ENCODE measurements around the gene RYR2.

DNA sequence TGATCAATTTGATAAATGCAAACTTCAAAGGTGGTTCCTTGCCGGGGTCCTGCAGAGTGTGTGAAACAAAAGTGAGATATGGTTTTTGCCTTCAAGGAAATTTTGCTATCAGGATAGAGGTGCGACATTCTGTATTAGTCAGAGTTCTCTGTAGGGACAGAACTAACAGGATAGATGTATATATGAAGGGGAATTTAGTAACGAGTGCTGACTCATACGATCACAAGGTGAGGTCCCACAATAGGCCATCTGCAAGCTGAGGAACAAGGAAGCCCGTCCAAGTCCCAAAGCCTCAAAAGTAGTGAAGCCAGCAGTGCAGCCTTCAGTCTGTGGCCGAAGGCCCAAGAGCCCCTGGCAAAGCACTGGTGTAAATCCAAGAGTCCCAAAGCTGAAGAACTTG, 157.0 kb downstream of the RYR2 start:
- TF ChIP-seq, protein P1, sequence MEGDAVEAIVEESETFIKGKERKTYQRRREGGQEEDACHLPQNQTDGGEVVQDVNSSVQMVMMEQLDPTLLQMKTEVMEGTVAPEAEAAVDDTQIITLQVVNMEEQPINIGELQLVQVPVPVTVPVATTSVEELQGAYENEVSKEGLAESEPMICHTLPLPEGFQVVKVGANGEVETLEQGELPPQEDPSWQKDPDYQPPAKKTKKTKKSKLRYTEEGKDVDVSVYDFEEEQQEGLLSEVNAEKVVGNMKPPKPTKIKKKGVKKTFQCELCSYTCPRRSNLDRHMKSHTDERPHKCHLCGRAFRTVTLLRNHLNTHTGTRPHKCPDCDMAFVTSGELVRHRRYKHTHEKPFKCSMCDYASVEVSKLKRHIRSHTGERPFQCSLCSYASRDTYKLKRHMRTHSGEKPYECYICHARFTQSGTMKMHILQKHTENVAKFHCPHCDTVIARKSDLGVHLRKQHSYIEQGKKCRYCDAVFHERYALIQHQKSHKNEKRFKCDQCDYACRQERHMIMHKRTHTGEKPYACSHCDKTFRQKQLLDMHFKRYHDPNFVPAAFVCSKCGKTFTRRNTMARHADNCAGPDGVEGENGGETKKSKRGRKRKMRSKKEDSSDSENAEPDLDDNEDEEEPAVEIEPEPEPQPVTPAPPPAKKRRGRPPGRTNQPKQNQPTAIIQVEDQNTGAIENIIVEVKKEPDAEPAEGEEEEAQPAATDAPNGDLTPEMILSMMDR (IDR thresholded peaks at IDR 0.05; ENCODE audit: low read depth, low read length): no peak
- TF ChIP-seq EZH2phosphoT487 (IDR thresholded peaks at IDR 0.05; ENCODE audit: low read depth): no peak

All from OCI-LY3 (cell line).